ENCODE data around the gene GRID2. TPM values are rescaled to one million over a fixed set of nuclear protein-coding genes. Genes with fewer than 3 reads are reported as not detected.
A peak's percentile ranks its signal among the peaks of the same experiment; 100 is the strongest.

GRID2 gene
- polyA plus RNA-seq, 1 donor from 2014 or later = 14.9 TPM

DNA sequence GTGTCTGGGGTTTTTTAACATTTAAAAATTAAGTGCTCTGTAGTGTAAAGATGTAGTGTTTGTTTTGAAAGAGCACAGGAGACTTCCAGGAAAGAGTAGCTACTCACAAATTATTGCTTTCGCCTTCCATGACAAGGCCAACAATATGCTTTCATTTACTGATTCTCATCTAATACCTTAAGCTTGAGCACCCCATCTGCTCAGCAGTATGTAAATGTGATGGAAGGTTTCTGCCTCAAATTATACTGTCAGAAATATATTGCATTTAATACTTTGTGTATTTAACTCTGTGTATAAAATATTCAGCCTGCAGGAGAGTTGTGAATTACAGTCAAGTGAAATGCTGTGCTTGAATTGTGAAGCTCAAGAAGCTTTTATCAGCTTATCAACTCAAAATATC, 1228.5 kb downstream of the GRID2 start:
- Histone ChIP-seq H3K9me3 (ENCODE audit: low read length) (no peaks in the 10 kb centered on the region), H3K9ac (ENCODE audit: low read length) (no peak overlapping the region), H2AFZ (ENCODE audit: low read depth, low read length) (no peak overlapping the region), H3K79me2 (replicated peaks; ENCODE audit: insufficient read depth, low read length) (no peaks in the 10 kb centered on the region), H3K4me2 (ENCODE audit: low read length) (no peak overlapping the region), H3K4me3 (ENCODE audit: low read length) (no peak overlapping the region), H4K20me1 (ENCODE audit: insufficient read depth) (no peaks in the 10 kb centered on the region), H3F3A (ENCODE audit: insufficient read depth, low read length, poor library complexity, severe bottlenecking) (no peaks in the 10 kb centered on the region), H3K27ac (ENCODE audit: low read length) (peak overlapping the region; percentile 52), H3K27me3 (ENCODE audit: insufficient read depth, low read depth, low read length) (no peaks in the 10 kb centered on the region), H3K9me2 (ENCODE audit: insufficient read depth, low read length) (no peaks in the 10 kb centered on the region), H3K36me3 (ENCODE audit: insufficient read depth, low read length) (no peaks in the 10 kb centered on the region)
- TF ChIP-seq, protein P1, sequence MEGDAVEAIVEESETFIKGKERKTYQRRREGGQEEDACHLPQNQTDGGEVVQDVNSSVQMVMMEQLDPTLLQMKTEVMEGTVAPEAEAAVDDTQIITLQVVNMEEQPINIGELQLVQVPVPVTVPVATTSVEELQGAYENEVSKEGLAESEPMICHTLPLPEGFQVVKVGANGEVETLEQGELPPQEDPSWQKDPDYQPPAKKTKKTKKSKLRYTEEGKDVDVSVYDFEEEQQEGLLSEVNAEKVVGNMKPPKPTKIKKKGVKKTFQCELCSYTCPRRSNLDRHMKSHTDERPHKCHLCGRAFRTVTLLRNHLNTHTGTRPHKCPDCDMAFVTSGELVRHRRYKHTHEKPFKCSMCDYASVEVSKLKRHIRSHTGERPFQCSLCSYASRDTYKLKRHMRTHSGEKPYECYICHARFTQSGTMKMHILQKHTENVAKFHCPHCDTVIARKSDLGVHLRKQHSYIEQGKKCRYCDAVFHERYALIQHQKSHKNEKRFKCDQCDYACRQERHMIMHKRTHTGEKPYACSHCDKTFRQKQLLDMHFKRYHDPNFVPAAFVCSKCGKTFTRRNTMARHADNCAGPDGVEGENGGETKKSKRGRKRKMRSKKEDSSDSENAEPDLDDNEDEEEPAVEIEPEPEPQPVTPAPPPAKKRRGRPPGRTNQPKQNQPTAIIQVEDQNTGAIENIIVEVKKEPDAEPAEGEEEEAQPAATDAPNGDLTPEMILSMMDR (IDR thresholded peaks at IDR 0.05; ENCODE audit: poor library complexity, severe bottlenecking) = no peak
- no peak for TF ChIP-seq MXI1 (conservative IDR thresholded peaks at IDR 0.05; ENCODE audit: poor library complexity, severe bottlenecking)
- TF ChIP-seq POLR2AphosphoS5 (IDR thresholded peaks at IDR 0.05) = peak; percentile 46
- peak; percentile 65 for TF ChIP-seq EP300 (conservative IDR thresholded peaks at IDR 0.05; ENCODE audit: poor library complexity, severe bottlenecking)
- no peak for TF ChIP-seq TAF1 (IDR thresholded peaks at IDR 0.05; ENCODE audit: low read depth)
- TF ChIP-seq EZH2 (IDR thresholded peaks at IDR 0.05; ENCODE audit: borderline replicate concordance, insufficient read depth, low read length, poor library complexity, severe bottlenecking) = no peak
- TF ChIP-seq RAD21 (conservative IDR thresholded peaks at IDR 0.05) = peak; percentile 46

DNA sequence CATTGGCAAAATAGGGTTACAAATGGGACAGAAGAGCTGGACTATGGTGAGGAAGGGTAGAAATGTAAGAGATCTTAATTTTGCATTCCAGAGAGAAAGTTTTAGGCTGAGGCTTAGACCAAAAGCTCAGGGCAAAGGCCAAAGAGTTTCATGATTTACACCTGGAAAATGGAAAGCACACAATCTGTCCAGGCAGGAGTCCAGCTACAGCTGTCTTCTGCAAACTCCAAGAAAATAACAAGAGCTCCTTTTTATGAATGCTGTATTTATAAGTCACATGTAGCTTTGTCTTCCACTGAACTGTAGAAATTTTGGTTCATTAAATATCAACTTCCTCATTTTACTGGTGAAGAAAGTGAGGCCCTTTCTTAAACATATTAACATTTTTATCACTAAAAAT, 1236.8 kb downstream of the GRID2 start:
- Histone ChIP-seq H2AFZ (ENCODE audit: low read depth, low read length) (no peak overlapping the region), H3K9me3 (ENCODE audit: low read length) (no peaks in the 10 kb centered on the region), H3F3A (ENCODE audit: insufficient read depth, low read length, poor library complexity, severe bottlenecking) (no peaks in the 10 kb centered on the region), H3K4me3 (ENCODE audit: low read length) (no peak overlapping the region), H3K27ac (ENCODE audit: low read length) (no peak overlapping the region), H3K4me2 (ENCODE audit: low read length) (no peak overlapping the region), H3K36me3 (ENCODE audit: insufficient read depth, low read length) (no peaks in the 10 kb centered on the region), H3K27me3 (ENCODE audit: insufficient read depth, low read depth, low read length) (no peaks in the 10 kb centered on the region), H4K20me1 (ENCODE audit: insufficient read depth) (no peaks in the 10 kb centered on the region), H3K9me2 (ENCODE audit: insufficient read depth, low read length) (no peaks in the 10 kb centered on the region), H3K9ac (ENCODE audit: low read length) (no peak overlapping the region), H3K79me2 (replicated peaks; ENCODE audit: insufficient read depth, low read length) (no peaks in the 10 kb centered on the region)
- no peak for TF ChIP-seq MXI1 (conservative IDR thresholded peaks at IDR 0.05; ENCODE audit: poor library complexity, severe bottlenecking)
- TF ChIP-seq POLR2AphosphoS5 (IDR thresholded peaks at IDR 0.05) = no peak

DNA sequence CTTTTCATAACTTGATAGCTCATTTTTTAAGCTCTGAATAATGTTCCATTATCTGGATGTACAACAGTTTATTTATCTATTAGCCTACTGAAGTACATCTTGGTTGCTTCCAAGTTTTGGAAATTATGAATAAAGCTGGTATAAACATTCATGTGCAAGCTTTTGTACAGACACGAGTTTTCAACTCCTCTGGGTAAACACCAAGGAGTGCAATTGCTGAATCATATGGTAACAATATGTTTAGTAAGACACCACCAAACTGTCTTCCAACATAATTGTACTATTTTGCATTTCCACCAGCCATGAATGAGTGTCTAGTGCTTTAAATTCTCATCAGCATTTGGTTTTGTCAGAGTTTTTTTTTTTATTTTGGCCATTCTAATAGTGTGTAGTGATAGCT, 1258.1 kb downstream of the GRID2 start:
- Histone ChIP-seq H2AFZ (ENCODE audit: low read depth, low read length) (no peak overlapping the region), H3K27ac (ENCODE audit: low read length) (no peak overlapping the region), H3K9ac (ENCODE audit: low read length) (no peak overlapping the region), H3K4me3 (ENCODE audit: low read length) (no peak overlapping the region), H3K4me2 (ENCODE audit: low read length) (no peak overlapping the region), H3K36me3 (ENCODE audit: insufficient read depth, low read length) (no peaks in the 10 kb centered on the region), H3K9me2 (ENCODE audit: insufficient read depth, low read length) (no peaks in the 10 kb centered on the region), H3K27me3 (ENCODE audit: insufficient read depth, low read depth, low read length) (no peaks in the 10 kb centered on the region), H3F3A (ENCODE audit: insufficient read depth, low read length, poor library complexity, severe bottlenecking) (no peaks in the 10 kb centered on the region), H3K79me2 (replicated peaks; ENCODE audit: insufficient read depth, low read length) (no peaks in the 10 kb centered on the region), H3K9me3 (ENCODE audit: low read length) (no peaks in the 10 kb centered on the region), H4K20me1 (ENCODE audit: insufficient read depth) (no peaks in the 10 kb centered on the region)
- TF ChIP-seq, protein P2, sequence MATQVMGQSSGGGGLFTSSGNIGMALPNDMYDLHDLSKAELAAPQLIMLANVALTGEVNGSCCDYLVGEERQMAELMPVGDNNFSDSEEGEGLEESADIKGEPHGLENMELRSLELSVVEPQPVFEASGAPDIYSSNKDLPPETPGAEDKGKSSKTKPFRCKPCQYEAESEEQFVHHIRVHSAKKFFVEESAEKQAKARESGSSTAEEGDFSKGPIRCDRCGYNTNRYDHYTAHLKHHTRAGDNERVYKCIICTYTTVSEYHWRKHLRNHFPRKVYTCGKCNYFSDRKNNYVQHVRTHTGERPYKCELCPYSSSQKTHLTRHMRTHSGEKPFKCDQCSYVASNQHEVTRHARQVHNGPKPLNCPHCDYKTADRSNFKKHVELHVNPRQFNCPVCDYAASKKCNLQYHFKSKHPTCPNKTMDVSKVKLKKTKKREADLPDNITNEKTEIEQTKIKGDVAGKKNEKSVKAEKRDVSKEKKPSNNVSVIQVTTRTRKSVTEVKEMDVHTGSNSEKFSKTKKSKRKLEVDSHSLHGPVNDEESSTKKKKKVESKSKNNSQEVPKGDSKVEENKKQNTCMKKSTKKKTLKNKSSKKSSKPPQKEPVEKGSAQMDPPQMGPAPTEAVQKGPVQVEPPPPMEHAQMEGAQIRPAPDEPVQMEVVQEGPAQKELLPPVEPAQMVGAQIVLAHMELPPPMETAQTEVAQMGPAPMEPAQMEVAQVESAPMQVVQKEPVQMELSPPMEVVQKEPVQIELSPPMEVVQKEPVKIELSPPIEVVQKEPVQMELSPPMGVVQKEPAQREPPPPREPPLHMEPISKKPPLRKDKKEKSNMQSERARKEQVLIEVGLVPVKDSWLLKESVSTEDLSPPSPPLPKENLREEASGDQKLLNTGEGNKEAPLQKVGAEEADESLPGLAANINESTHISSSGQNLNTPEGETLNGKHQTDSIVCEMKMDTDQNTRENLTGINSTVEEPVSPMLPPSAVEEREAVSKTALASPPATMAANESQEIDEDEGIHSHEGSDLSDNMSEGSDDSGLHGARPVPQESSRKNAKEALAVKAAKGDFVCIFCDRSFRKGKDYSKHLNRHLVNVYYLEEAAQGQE (IDR thresholded peaks at IDR 0.05; ENCODE audit: borderline replicate concordance) = no peak
- TF ChIP-seq TAF1 (IDR thresholded peaks at IDR 0.05; ENCODE audit: low read depth) (no peak), MXI1 (conservative IDR thresholded peaks at IDR 0.05; ENCODE audit: poor library complexity, severe bottlenecking) (no peak), RAD21 (conservative IDR thresholded peaks at IDR 0.05) (no peak), SMC3 (conservative IDR thresholded peaks at IDR 0.05; ENCODE audit: poor library complexity) (no peak), POLR2AphosphoS5 (IDR thresholded peaks at IDR 0.05) (no peak), EZH2 (IDR thresholded peaks at IDR 0.05; ENCODE audit: borderline replicate concordance, insufficient read depth, low read length, poor library complexity, severe bottlenecking) (no peak), EP300 (conservative IDR thresholded peaks at IDR 0.05; ENCODE audit: poor library complexity, severe bottlenecking) (no peak)
- TF ChIP-seq, protein P1 (IDR thresholded peaks at IDR 0.05; ENCODE audit: poor library complexity, severe bottlenecking) = no peak

Data from neural cell (in vitro differentiated cells).